ENCODE measurements around the gene TMEM126A. TPM values are rescaled to one million over a fixed set of nuclear protein-coding genes. Genes with fewer than 3 reads are reported as not detected.

TMEM126A gene
- total and polyA plus RNA-seq, 4 donors = 9.3 to 39.1 (median 23.3) TPM

- Histone ChIP-seq H3K4me1 (ENCODE audit: control insufficient read depth in 4 of 4, insufficient read depth in 4 of 4, low read length in 3 of 4) (no peaks in the 10 kb centered on the region), H3K4me3 (ENCODE audit: low read depth in 1 of 3, low read length in 3 of 3) (no peak overlapping the region), H3K27me3 (ENCODE audit: control insufficient read depth in 4 of 4, insufficient read depth in 4 of 4, low read length in 3 of 4) (no peaks in the 10 kb centered on the region), H3K9ac (ENCODE audit: low read depth in 1 of 2, low read length in 2 of 2) (no peak overlapping the region), H3K36me3 (ENCODE audit: control insufficient read depth in 4 of 4, insufficient read depth in 3 of 4, low read depth in 1 of 4, low read length in 3 of 4) (no peaks in the 10 kb centered on the region), H3K27ac (ENCODE audit: low read depth in 1 of 2, low read length in 2 of 2) (no peak overlapping the region), H3K9me3 (ENCODE audit: control insufficient read depth in 4 of 4, low read length in 3 of 4) (no peaks in the 10 kb centered on the region)
- WGBS = 84% methylated on average over 2 of the region's 2 CpGs
- no peak for TF ChIP-seq YY1 (IDR thresholded peaks at IDR 0.05)
- TF ChIP-seq REST (IDR thresholded peaks at IDR 0.05) = no peak
- TF ChIP-seq NR2F2 (IDR thresholded peaks at IDR 0.05) = no peak
- TF ChIP-seq HNF4G (IDR thresholded peaks at IDR 0.05) = no peak
- TF ChIP-seq EGR1 (IDR thresholded peaks at IDR 0.05; ENCODE audit: low read depth in 2 of 2) = no peak
- TF ChIP-seq RAD21 (IDR thresholded peaks at IDR 0.05) = no peak
- no peak for TF ChIP-seq ZBTB33 (IDR thresholded peaks at IDR 0.05)
- DNase-seq (ENCODE audit: low spot score) = no peak
Observed at GRCh38 chr11:85699957-85700741, 52.4 kb downstream of the TMEM126A start.

- WGBS = 98% methylated on average over 3 of the region's 3 CpGs
- no peaks in the 10 kb centered on the region for H3K4me1 ChIP-seq (ENCODE audit: control insufficient read depth in 4 of 4, insufficient read depth in 4 of 4, low read length in 3 of 4)
- no peak overlapping the region for H3K4me3 ChIP-seq (ENCODE audit: low read depth in 1 of 3, low read length in 3 of 3)
- TF ChIP-seq ZBTB33 (IDR thresholded peaks at IDR 0.05) (no peak), RXRA (IDR thresholded peaks at IDR 0.05) (no peak)
- H3K36me3 ChIP-seq (ENCODE audit: control insufficient read depth in 4 of 4, insufficient read depth in 3 of 4, low read depth in 1 of 4, low read length in 3 of 4) = no peaks in the 10 kb centered on the region
- no peak overlapping the region for H3K27ac ChIP-seq (ENCODE audit: low read depth in 1 of 2, low read length in 2 of 2)
- no peak overlapping the region for H3K9ac ChIP-seq (ENCODE audit: low read depth in 1 of 2, low read length in 2 of 2)
- no peaks in the 10 kb centered on the region for H3K9me3 ChIP-seq (ENCODE audit: control insufficient read depth in 4 of 4, low read length in 3 of 4)
- H3K27me3 ChIP-seq (ENCODE audit: control insufficient read depth in 4 of 4, insufficient read depth in 4 of 4, low read length in 3 of 4) = no peaks in the 10 kb centered on the region
- no peak for DNase-seq (ENCODE audit: low spot score)
Observed at GRCh38 chr11:85704967-85705366, 57.2 kb downstream of the TMEM126A start.

- Histone ChIP-seq H3K4me3 (ENCODE audit: low read depth in 1 of 3, low read length in 3 of 3) (no peak overlapping the region), H3K9me3 (ENCODE audit: control insufficient read depth in 4 of 4, low read length in 3 of 4) (no peaks in the 10 kb centered on the region), H3K4me1 (ENCODE audit: control insufficient read depth in 4 of 4, insufficient read depth in 4 of 4, low read length in 3 of 4) (no peaks in the 10 kb centered on the region), H3K27me3 (ENCODE audit: control insufficient read depth in 4 of 4, insufficient read depth in 4 of 4, low read length in 3 of 4) (no peaks in the 10 kb centered on the region), H3K9ac (ENCODE audit: low read depth in 1 of 2, low read length in 2 of 2) (no peak overlapping the region), H3K27ac (ENCODE audit: low read depth in 1 of 2, low read length in 2 of 2) (no peak overlapping the region), H3K36me3 (ENCODE audit: control insufficient read depth in 4 of 4, insufficient read depth in 3 of 4, low read depth in 1 of 4, low read length in 3 of 4) (no peaks in the 10 kb centered on the region)
- no peak for DNase-seq (ENCODE audit: low spot score)
- no peak for TF ChIP-seq SP1 (IDR thresholded peaks at IDR 0.05)
- no peak for TF ChIP-seq RAD21 (IDR thresholded peaks at IDR 0.05)
- no peak for TF ChIP-seq REST (IDR thresholded peaks at IDR 0.05)
- TF ChIP-seq EGR1 (IDR thresholded peaks at IDR 0.05; ENCODE audit: low read depth in 2 of 2) = no peak
- no peak for TF ChIP-seq RXRA (IDR thresholded peaks at IDR 0.05)
- TF ChIP-seq ATF3 (IDR thresholded peaks at IDR 0.05) = no peak
- no peak for TF ChIP-seq FOXA2 (IDR thresholded peaks at IDR 0.05)
- no peak for TF ChIP-seq FOXA1 (IDR thresholded peaks at IDR 0.05)
- no peak for TF ChIP-seq ZBTB33 (IDR thresholded peaks at IDR 0.05)
Observed at GRCh38 chr11:85705800-85706199, 58.0 kb downstream of the TMEM126A start.

Data from liver (tissue), 9 donors.